Activated T-cell treated with anti-CD3 and anti-CD28 coated beads, Interleukin-2, amount 50 U/mL, for 72 hours (primary cell): ENCODE data around the gene DNAJC6. TPM values are rescaled to one million over a fixed set of nuclear protein-coding genes. Genes with fewer than 3 reads are reported as not detected.

Experiments
- ATAC-seq, 2 donors: fragments of 150-1000 bp; cut with Tn5 transposase; replicated peaks in 1 of 2; 2 replicates each; pipeline ENCODE4 v1.10.0; 2021; ENCODE audit warnings: moderate library complexity in 2 of 2, mild to moderate bottlenecking in 1 of 2
- DNase-seq, 2 donors: peaks; one replicate each; pipeline ENCODE4 v3.0.0; 2021 to 2022; ENCODE audit warnings: mixed read lengths in 1 of 2
- H3K27ac Mint-ChIP-seq: one replicate; pipeline ENCODE4 v1.8.0; 2022; ENCODE audit warnings: mild to moderate bottlenecking, moderate library complexity, mixed read lengths
- H3K27me3 Mint-ChIP-seq: one replicate; pipeline ENCODE4 v1.8.0; 2022; ENCODE audit warnings: low read depth, mixed read lengths
- H3K36me3 Mint-ChIP-seq, 2 donors: one replicate each; pipeline ENCODE4 v1.8.0; 2022; ENCODE audit warnings: mixed read lengths in 2 of 2, mild to moderate bottlenecking in 1 of 2; ENCODE audit not compliant: insufficient read depth in 2 of 2
- H3K4me1 Mint-ChIP-seq: one replicate; pipeline ENCODE4 v1.8.0; 2022; ENCODE audit warnings: low read depth, mixed read lengths
- H3K4me3 Mint-ChIP-seq, 2 donors: one replicate each; pipeline ENCODE4 v1.8.0; 2022; ENCODE audit warnings: mild to moderate bottlenecking in 2 of 2, mixed read lengths in 2 of 2, moderate library complexity in 2 of 2
- H3K9me3 Mint-ChIP-seq, 2 donors: one replicate each; pipeline ENCODE4 v1.8.0; 2022; ENCODE audit warnings: mixed read lengths in 2 of 2
- total RNA-seq, 2 donors: library from RNA; stranded (reverse); gene quantifications; one replicate each; pipeline ENCODE4 v1.2.3, GENCODE V29; 2022

Gene DNAJC6
- total RNA-seq, 2 donors from 2014 or later, result 2.3 to 3.1 TPM

GRCh38 chr1:65343286-65343685 is 33.9 kb downstream of the DNAJC6 start:
- no peaks in the 10 kb centered on the region for H3K27me3 Mint-ChIP-seq
- no peak for ATAC-seq

GRCh38 chr1:65344171-65344814 is 35.0 kb downstream of the DNAJC6 start:
- no peak overlapping the region for H3K27ac Mint-ChIP-seq
- H3K36me3 Mint-ChIP-seq, result no peaks in the 10 kb centered on the region
- ATAC-seq (no peak), DNase-seq (no peak)
- H3K4me1 Mint-ChIP-seq, result no peaks in the 10 kb centered on the region
- H3K9me3 Mint-ChIP-seq, result no peaks in the 10 kb centered on the region
- H3K4me3 Mint-ChIP-seq, result no peak overlapping the region
- H3K27me3 Mint-ChIP-seq, result no peaks in the 10 kb centered on the region

More at GRCh38 chr1:65343286-65343685, 33.9 kb downstream of the DNAJC6 start:
- DNase-seq, result no peak
- no peaks in the 10 kb centered on the region for H3K4me1 Mint-ChIP-seq
- H3K4me3 Mint-ChIP-seq, result no peak overlapping the region
- no peak overlapping the region for H3K27ac Mint-ChIP-seq
- H3K36me3 Mint-ChIP-seq, result no peaks in the 10 kb centered on the region
- H3K9me3 Mint-ChIP-seq, result no peaks in the 10 kb centered on the region

GRCh38 chr1:65346190-65346589 is 36.8 kb downstream of the DNAJC6 start:
- Mint-ChIP-seq H3K4me3 (no peak overlapping the region), H3K36me3 (no peaks in the 10 kb centered on the region), H3K27ac (no peak overlapping the region), H3K9me3 (no peaks in the 10 kb centered on the region), H3K27me3 (no peaks in the 10 kb centered on the region), H3K4me1 (no peaks in the 10 kb centered on the region)
- no peak for DNase-seq
- no peak for ATAC-seq

GRCh38 chr1:65355031-65355712 is 45.8 kb downstream of the DNAJC6 start:
- Mint-ChIP-seq H3K27me3 (no peaks in the 10 kb centered on the region), H3K36me3 (no peaks in the 10 kb centered on the region), H3K4me3 (no peak overlapping the region), H3K27ac (no peak overlapping the region), H3K4me1 (no peaks in the 10 kb centered on the region), H3K9me3 (no peaks in the 10 kb centered on the region)
- DNase-seq (no peak), ATAC-seq (no peak)

GRCh38 chr1:65357291-65357960 is 48.1 kb downstream of the DNAJC6 start:
- Mint-ChIP-seq H3K27ac (no peak overlapping the region), H3K4me1 (no peaks in the 10 kb centered on the region), H3K27me3 (no peaks in the 10 kb centered on the region), H3K9me3 (no peaks in the 10 kb centered on the region), H3K4me3 (no peak overlapping the region), H3K36me3 (no peaks in the 10 kb centered on the region)
- DNase-seq (no peak), ATAC-seq (no peak)

- H3K27ac Mint-ChIP-seq, result no peak overlapping the region
- no peak overlapping the region for H3K4me3 Mint-ChIP-seq
- H3K4me1 Mint-ChIP-seq, result no peaks in the 10 kb centered on the region
- ATAC-seq, result no peak
- no peaks in the 10 kb centered on the region for H3K36me3 Mint-ChIP-seq
- no peaks in the 10 kb centered on the region for H3K9me3 Mint-ChIP-seq
- no peak for DNase-seq
- H3K27me3 Mint-ChIP-seq, result no peaks in the 10 kb centered on the region
Measured at GRCh38 chr1:65359888-65360287, 50.5 kb downstream of the DNAJC6 start.

- ATAC-seq (no peak), DNase-seq (no peak)
- H3K36me3 Mint-ChIP-seq, result no peaks in the 10 kb centered on the region
- no peak overlapping the region for H3K27ac Mint-ChIP-seq
- H3K27me3 Mint-ChIP-seq, result no peaks in the 10 kb centered on the region
- H3K4me1 Mint-ChIP-seq, result no peaks in the 10 kb centered on the region
- H3K9me3 Mint-ChIP-seq, result no peaks in the 10 kb centered on the region
- H3K4me3 Mint-ChIP-seq, result no peak overlapping the region
Measured at GRCh38 chr1:65360648-65361047, 51.3 kb downstream of the DNAJC6 start.

GRCh38 chr1:65362545-65362944 is 53.2 kb downstream of the DNAJC6 start:
- ATAC-seq (no peak), DNase-seq (no peak)
- no peak overlapping the region for H3K4me3 Mint-ChIP-seq
- no peaks in the 10 kb centered on the region for H3K36me3 Mint-ChIP-seq
- H3K9me3 Mint-ChIP-seq, result no peaks in the 10 kb centered on the region
- H3K27me3 Mint-ChIP-seq, result no peaks in the 10 kb centered on the region
- no peak overlapping the region for H3K27ac Mint-ChIP-seq
- H3K4me1 Mint-ChIP-seq, result no peaks in the 10 kb centered on the region

GRCh38 chr1:65363484-65363883 is 54.1 kb downstream of the DNAJC6 start:
- H3K36me3 Mint-ChIP-seq, result no peaks in the 10 kb centered on the region
- H3K4me3 Mint-ChIP-seq, result no peak overlapping the region
- H3K4me1 Mint-ChIP-seq, result no peaks in the 10 kb centered on the region
- ATAC-seq, result no peak
- H3K9me3 Mint-ChIP-seq, result no peaks in the 10 kb centered on the region
- no peaks in the 10 kb centered on the region for H3K27me3 Mint-ChIP-seq
- H3K27ac Mint-ChIP-seq, result no peak overlapping the region
- no peak for DNase-seq

- no peak overlapping the region for H3K4me3 Mint-ChIP-seq
- ATAC-seq, result no peak
- no peaks in the 10 kb centered on the region for H3K4me1 Mint-ChIP-seq
- no peak overlapping the region for H3K27ac Mint-ChIP-seq
- H3K9me3 Mint-ChIP-seq, result no peaks in the 10 kb centered on the region
- DNase-seq, result no peak
- H3K36me3 Mint-ChIP-seq, result no peaks in the 10 kb centered on the region
- H3K27me3 Mint-ChIP-seq, result no peaks in the 10 kb centered on the region
Measured at GRCh38 chr1:65368403-65368802, 59.1 kb downstream of the DNAJC6 start.

- no peak for ATAC-seq
- H3K4me1 Mint-ChIP-seq, result no peaks in the 10 kb centered on the region
- peaks cover 0 to 4% of the 10 kb centered on the region in 2 donors for H3K9me3 Mint-ChIP-seq
- no peaks in the 10 kb centered on the region for H3K36me3 Mint-ChIP-seq
- H3K4me3 Mint-ChIP-seq, result no peak overlapping the region
- H3K27me3 Mint-ChIP-seq, result peaks cover 10% of the 10 kb centered on the region
- no peak for DNase-seq
- H3K27ac Mint-ChIP-seq, result no peak overlapping the region
Measured at GRCh38 chr1:65371544-65371943, 62.2 kb downstream of the DNAJC6 start.

- Mint-ChIP-seq H3K36me3 (no peaks in the 10 kb centered on the region), H3K27ac (no peak overlapping the region), H3K27me3 (peaks cover 10% of the 10 kb centered on the region), H3K4me3 (no peak overlapping the region), H3K4me1 (no peaks in the 10 kb centered on the region), H3K9me3 (peaks cover 0 to 4% of the 10 kb centered on the region in 2 donors)
- no peak for ATAC-seq
- DNase-seq, result no peak
Measured at GRCh38 chr1:65372557-65372956, 63.2 kb downstream of the DNAJC6 start.

- DNase-seq (no peak), ATAC-seq (no peak)
- peaks cover 0 to 7% of the 10 kb centered on the region in 2 donors for H3K9me3 Mint-ChIP-seq
- H3K36me3 Mint-ChIP-seq, result peaks cover 1 to 2% of the 10 kb centered on the region in 2 donors
- no peak overlapping the region for H3K4me3 Mint-ChIP-seq
- H3K27ac Mint-ChIP-seq, result no peak overlapping the region
- peaks cover 23% of the 10 kb centered on the region for H3K27me3 Mint-ChIP-seq
- no peaks in the 10 kb centered on the region for H3K4me1 Mint-ChIP-seq
Measured at GRCh38 chr1:65377496-65378246, 68.3 kb downstream of the DNAJC6 start.
